Panc1 (cell line): ENCODE data around the gene TCOF1. TPM values are rescaled to one million over a fixed set of nuclear protein-coding genes. Genes with fewer than 3 reads are reported as not detected.

Experiments used
- ATAC-seq: fragments of 200-7000 bp; cut with Tn5 transposase; 2 replicates; pipeline ENCODE4 v1.9.1; 2020; ENCODE audit warnings: mild to moderate bottlenecking, moderate library complexity
- BruUV-seq: library from RNA; stranded (reverse); fragments of 400-500 nt; replicated peaks from 2 replicates; lab custom pipeline; 2021; lab: Mats Ljungman, UMichigan
- CTCF ChIA-PET: fragments of 300-600 bp; sonication (Branson Sonifier 250); formaldehyde crosslinking; loops from one replicate; lab custom pipeline; 2022; ENCODE audit warnings: antibody characterized with exemption; lab: Charles Lee
- POLR2A ChIA-PET: fragments of 300-600 bp; sonication (Branson Sonifier 250); formaldehyde crosslinking; loops from one replicate; lab custom pipeline; 2022; ENCODE audit warnings: antibody characterized with exemption; lab: Charles Lee
- DNase-seq: peaks from one replicate; pipeline ENCODE4 v3.0.0-alpha.2; 2010; ENCODE audit warnings: low read depth, low spot score
- H3K27ac ChIP-seq: 2 replicates; pipeline ENCODE4 v1.5.1; 2011; ENCODE audit warnings: mild to moderate bottlenecking, low read length, inconsistent platforms
- H3K27me3 ChIP-seq: fragments of 200-500 bp; sonication (Bioruptor generic); 2 replicates; pipeline ENCODE4 v1.6.0; 2014; ENCODE audit warnings: low read length, inconsistent platforms; ENCODE audit not compliant: control insufficient read depth, insufficient read depth
- H3K36me3 ChIP-seq: fragments of 200-500 bp; sonication (Bioruptor generic); 2 replicates; pipeline ENCODE4 v1.5.1; 2014; ENCODE audit warnings: inconsistent platforms, mild to moderate bottlenecking, low read length, moderate library complexity; ENCODE audit not compliant: control insufficient read depth, insufficient read depth
- H3K4me1 ChIP-seq: 2 replicates; pipeline ENCODE4 v1.5.1; 2011; ENCODE audit warnings: inconsistent platforms, mild to moderate bottlenecking, low read length, moderate library complexity; ENCODE audit not compliant: control insufficient read depth, insufficient read depth
- H3K4me3 ChIP-seq, 2 experiments: 2 replicates each; pipeline ENCODE4 v1.5.1; 2011 to 2012; ENCODE audit warnings: low read depth in 2 of 2, low read length in 2 of 2, mild to moderate bottlenecking in 2 of 2, inconsistent platforms in 1 of 2, moderate library complexity in 1 of 2
- H3K9me3 ChIP-seq: fragments of 200-500 bp; sonication (Bioruptor generic); 2 replicates; pipeline ENCODE4 v1.5.1; 2014; ENCODE audit warnings: low read depth, mild to moderate bottlenecking, inconsistent platforms, low read length, moderate library complexity; ENCODE audit not compliant: control insufficient read depth, insufficient read depth
- POLR2AphosphoS5 ChIP-seq: IDR thresholded peaks from 2 replicates; pipeline ENCODE4 v1.6.1; 2012; ENCODE audit warnings: mild to moderate bottlenecking, low read depth, low read length, moderate library complexity
- REST ChIP-seq, 2 experiments: IDR thresholded peaks; 2 replicates each; pipeline ENCODE4 v1.6.1; 2011 to 2012; ENCODE audit warnings: low read depth in 2 of 2, control low read depth in 1 of 2, low read length in 1 of 2, mild to moderate bottlenecking in 1 of 2, moderate library complexity in 1 of 2; ENCODE audit not compliant: insufficient read depth in 1 of 2
- SIN3A ChIP-seq: IDR thresholded peaks from 2 replicates; pipeline ENCODE4 v1.6.1; 2012; ENCODE audit warnings: low read depth, mild to moderate bottlenecking, low read length, moderate library complexity, borderline replicate concordance; ENCODE audit not compliant: insufficient read depth
- TCF7L2 ChIP-seq: IDR thresholded peaks from 2 replicates; pipeline ENCODE4 v1.6.1; 2011; ENCODE audit warnings: mild to moderate bottlenecking, low read depth, low read length, inconsistent platforms
- in situ Hi-C: cut with HindIII; loops from 2 replicates; pipeline ENCODE4 v1.10.0; 2016; ENCODE audit warnings: low sequenced_read_pairs, low pct_unique_long_range_greater_than_20kb
- intact Hi-C: fragments of 100-400 bp; cut with micrococcal nuclease; formaldehyde crosslinking; loops from one replicate; pipeline ENCODE4 v1.10.0; 2022; ENCODE audit not compliant: unreplicated experiment
- total RNA-seq: library from RNA; stranded (reverse); gene quantifications from one replicate; pipeline ENCODE4 v1.2.1, GENCODE V29; 2021; ENCODE audit not compliant: unreplicated experiment
- TF ChIP-seq, protein P1 (sequence below): fragments of 450-650 bp; IDR thresholded peaks from 2 replicates; pipeline ENCODE4 v1.5.1; 2017; ENCODE audit warnings: mild to moderate bottlenecking

Gene TCOF1
- total RNA-seq, 1 experiment from 2014 or later: 92.8 TPM

DNA sequence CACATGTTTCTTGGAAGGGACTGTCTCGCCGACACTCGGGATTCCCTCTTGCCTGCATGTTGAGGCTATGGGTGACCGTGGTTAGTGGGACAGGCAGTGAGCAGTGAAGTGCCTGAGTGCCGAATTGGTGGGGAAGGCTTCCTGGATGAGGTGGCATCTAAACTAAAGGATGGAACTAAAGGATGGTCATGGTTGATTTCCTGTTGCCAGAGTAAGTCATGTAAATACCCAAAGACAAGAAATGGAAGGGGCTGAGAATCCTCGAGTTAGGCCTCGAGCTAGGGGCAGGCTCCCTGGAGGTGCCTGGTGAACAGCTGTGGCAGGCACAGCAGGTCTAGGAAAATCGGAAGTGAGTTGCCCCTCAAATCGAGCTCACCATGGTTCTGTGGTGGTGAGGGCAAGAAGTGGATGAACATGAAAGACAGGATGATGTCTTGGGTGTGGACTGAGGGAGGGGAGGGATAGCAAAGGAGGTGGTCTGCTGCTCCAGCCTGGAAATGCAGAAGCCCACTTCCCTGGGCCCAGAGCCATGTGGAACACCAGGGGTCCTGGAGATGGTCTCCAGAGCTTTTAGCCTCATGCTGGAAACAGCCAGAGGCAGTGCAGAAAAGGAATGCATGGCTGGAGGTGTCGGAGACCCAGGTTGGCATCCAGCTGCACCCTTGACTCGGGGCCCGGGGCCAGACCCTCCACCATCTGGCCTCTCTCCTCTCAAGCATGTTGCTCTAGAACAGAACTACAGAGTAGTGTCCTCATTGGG lies 43.0 kb downstream of the TCOF1 start:
- Histone ChIP-seq H3K4me1 (no peaks in the 10 kb centered on the region), H3K27me3 (no peaks in the 10 kb centered on the region), H3K9me3 (no peaks in the 10 kb centered on the region), H3K27ac (no peak overlapping the region), H3K4me3 (no peak overlapping the region), H3K36me3 (peaks cover 5% of the 10 kb centered on the region; the same call in 1 of the 2 replicates)
- in situ Hi-C loops: no loop called here
- intact Hi-C loops: no loop called here
- no peak for DNase-seq
- no TSS peak for BruUV-seq
- CTCF ChIA-PET: interaction anchor here (0.7 kb wide), 1 partner anchor 30 kb away, joined by 4 read pairs; no protein-coding TSS in a partner anchor
- no peak for ATAC-seq
- TF ChIP-seq TCF7L2: no peak
- TF ChIP-seq, protein P1, sequence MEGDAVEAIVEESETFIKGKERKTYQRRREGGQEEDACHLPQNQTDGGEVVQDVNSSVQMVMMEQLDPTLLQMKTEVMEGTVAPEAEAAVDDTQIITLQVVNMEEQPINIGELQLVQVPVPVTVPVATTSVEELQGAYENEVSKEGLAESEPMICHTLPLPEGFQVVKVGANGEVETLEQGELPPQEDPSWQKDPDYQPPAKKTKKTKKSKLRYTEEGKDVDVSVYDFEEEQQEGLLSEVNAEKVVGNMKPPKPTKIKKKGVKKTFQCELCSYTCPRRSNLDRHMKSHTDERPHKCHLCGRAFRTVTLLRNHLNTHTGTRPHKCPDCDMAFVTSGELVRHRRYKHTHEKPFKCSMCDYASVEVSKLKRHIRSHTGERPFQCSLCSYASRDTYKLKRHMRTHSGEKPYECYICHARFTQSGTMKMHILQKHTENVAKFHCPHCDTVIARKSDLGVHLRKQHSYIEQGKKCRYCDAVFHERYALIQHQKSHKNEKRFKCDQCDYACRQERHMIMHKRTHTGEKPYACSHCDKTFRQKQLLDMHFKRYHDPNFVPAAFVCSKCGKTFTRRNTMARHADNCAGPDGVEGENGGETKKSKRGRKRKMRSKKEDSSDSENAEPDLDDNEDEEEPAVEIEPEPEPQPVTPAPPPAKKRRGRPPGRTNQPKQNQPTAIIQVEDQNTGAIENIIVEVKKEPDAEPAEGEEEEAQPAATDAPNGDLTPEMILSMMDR: no peak
- TF ChIP-seq POLR2AphosphoS5: no peak
- TF ChIP-seq REST (IDR thresholded peaks at IDR 0.05; ENCODE audit: insufficient read depth in 1 of 2, low read depth in 2 of 2, low read length in 1 of 2): no peak
- TF ChIP-seq SIN3A: no peak
- POLR2A ChIA-PET: no interaction called here

DNA sequence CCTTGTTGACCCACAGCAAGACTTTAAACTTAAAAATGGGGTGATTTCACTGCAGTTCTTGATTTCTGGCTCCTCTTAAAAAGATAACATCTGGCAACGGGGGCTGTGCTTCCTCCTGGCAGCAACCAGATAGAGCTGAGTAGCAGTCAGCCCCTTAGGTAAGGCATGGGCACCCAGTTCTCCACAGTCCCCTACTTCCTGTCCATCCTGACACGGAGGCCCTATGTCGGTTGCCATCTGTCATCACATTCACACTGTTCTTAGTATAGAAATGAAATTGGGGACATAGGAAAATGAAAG lies 43.5 kb downstream of the TCOF1 start:
- TF ChIP-seq REST (IDR thresholded peaks at IDR 0.05; ENCODE audit: insufficient read depth in 1 of 2, low read depth in 2 of 2, low read length in 1 of 2) (no peak), POLR2AphosphoS5 (no peak), TCF7L2 (no peak), SIN3A (no peak)
- TF ChIP-seq, protein P1: no peak
- ChIA-PET CTCF (interaction anchor here (0.7 kb wide), 1 partner anchor 29 kb away, joined by 4 read pairs; no protein-coding TSS in a partner anchor), POLR2A (no interaction called here)
- ATAC-seq (no peak), DNase-seq (no peak)
- Histone ChIP-seq H3K36me3 (peaks cover 3% of the 10 kb centered on the region; the same call in 1 of the 2 replicates), H3K9me3 (no peaks in the 10 kb centered on the region), H3K4me3 (no peak overlapping the region), H3K27me3 (no peaks in the 10 kb centered on the region), H3K4me1 (no peaks in the 10 kb centered on the region), H3K27ac (no peak overlapping the region)
- in situ Hi-C loops: no loop called here
- intact Hi-C loops: no loop called here
- BruUV-seq: no TSS peak
